Left ventricle myocardium inferior (tissue), 1 donor: ENCODE results near the gene KLKB1. TPM values are rescaled to one million over a fixed set of nuclear protein-coding genes. Genes with fewer than 3 reads are reported as not detected.
"Not testable (repeated sequence)": the region's sequence is repeated elsewhere in the genome, so short reads cannot be mapped to it uniquely, and the experiment has no call there.

Experiments used
- DNase-seq: peaks from one replicate; pipeline ENCODE4 v3.0.0-alpha.2; 2020
- H3K27ac ChIP-seq: fragments of 200-600 bp; replicated peaks from 2 replicates; pipeline ENCODE4 v1.8.0; 2021
- H3K27me3 ChIP-seq: fragments of 200-600 bp; 2 replicates; pipeline ENCODE4 v1.8.0; 2021; ENCODE audit warnings: low read depth
- H3K36me3 ChIP-seq: fragments of 200-600 bp; 2 replicates; pipeline ENCODE4 v1.8.0; 2021
- H3K4me1 ChIP-seq: fragments of 200-600 bp; 2 replicates; pipeline ENCODE4 v1.8.0; 2021
- H3K4me3 ChIP-seq: fragments of 200-600 bp; 2 replicates; pipeline ENCODE4 v1.8.0; 2021; ENCODE audit warnings: mild to moderate bottlenecking, moderate library complexity
- H3K9me3 ChIP-seq: fragments of 200-600 bp; replicated peaks from 2 replicates; pipeline ENCODE4 v1.8.0; 2021
- intact Hi-C: fragments of 100-400 bp; cut with micrococcal nuclease; formaldehyde crosslinking; loops from one replicate; pipeline ENCODE4 v1.11.0; 2022
- total RNA-seq: library from RNA; stranded (reverse); fragmentation: NEBNext Ultra II Directional; extraction: Animal tissue kit (Norgen Biotek cat#: 25700); gene quantifications from one replicate; pipeline ENCODE4 v1.2.1, GENCODE V29; 2021
- TF ChIP-seq, protein P1 (sequence below): fragments of 200-600 bp; IDR thresholded peaks from 2 replicates; pipeline ENCODE4 v1.8.0; 2021; ENCODE audit warnings: antibody characterized with exemption, mild to moderate bottlenecking, borderline replicate concordance
- donor health status: DM: no; HTN: yes; CAD: no; lungs with severe emphysema.

The KLKB1 gene
- total RNA-seq, 1 donor from 2014 or later, result 0.74 TPM

DNA sequence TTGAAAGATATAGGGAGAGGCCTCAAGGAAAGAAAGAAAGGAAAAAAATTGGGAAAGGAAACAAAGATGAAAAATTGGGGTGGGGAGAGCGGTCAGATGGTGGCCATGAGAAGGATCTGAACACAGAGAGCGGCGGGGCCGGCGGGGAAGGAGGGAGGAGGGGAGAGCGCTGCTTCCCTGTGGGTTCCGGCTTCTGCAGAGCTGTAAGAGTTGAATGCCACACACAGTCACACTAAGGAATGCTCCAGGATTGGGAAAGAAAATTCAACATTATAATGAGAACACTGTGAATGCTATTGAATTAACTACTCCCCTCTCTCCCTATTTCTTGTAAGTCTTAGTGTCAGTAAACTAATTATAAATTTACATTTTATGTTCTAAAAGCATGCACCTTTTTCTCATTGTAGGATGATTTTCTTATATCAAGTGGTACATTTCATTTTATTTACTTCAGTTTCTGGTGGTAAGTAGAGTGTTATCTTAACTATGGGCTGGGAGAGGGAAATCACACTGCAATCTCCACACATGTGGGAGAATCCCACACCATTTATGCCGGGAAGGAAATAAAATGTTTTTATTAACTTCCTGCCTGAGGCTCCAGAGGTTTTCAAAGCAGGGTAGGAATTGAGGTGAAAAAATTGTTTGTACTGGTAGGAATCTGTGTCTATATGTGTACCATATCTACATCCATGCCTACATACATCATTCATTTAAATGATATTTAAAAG, 39.6 kb downstream of the KLKB1 start:
- Histone ChIP-seq H3K27ac (no peak overlapping the region), H3K27me3 (peaks cover 16% of the 10 kb centered on the region), H3K36me3 (no peaks in the 10 kb centered on the region), H3K9me3 (no peaks in the 10 kb centered on the region), H3K4me3 (no peak overlapping the region), H3K4me1 (no peaks in the 10 kb centered on the region)
- intact Hi-C loops, result no loop called here
- TF ChIP-seq, protein P1, sequence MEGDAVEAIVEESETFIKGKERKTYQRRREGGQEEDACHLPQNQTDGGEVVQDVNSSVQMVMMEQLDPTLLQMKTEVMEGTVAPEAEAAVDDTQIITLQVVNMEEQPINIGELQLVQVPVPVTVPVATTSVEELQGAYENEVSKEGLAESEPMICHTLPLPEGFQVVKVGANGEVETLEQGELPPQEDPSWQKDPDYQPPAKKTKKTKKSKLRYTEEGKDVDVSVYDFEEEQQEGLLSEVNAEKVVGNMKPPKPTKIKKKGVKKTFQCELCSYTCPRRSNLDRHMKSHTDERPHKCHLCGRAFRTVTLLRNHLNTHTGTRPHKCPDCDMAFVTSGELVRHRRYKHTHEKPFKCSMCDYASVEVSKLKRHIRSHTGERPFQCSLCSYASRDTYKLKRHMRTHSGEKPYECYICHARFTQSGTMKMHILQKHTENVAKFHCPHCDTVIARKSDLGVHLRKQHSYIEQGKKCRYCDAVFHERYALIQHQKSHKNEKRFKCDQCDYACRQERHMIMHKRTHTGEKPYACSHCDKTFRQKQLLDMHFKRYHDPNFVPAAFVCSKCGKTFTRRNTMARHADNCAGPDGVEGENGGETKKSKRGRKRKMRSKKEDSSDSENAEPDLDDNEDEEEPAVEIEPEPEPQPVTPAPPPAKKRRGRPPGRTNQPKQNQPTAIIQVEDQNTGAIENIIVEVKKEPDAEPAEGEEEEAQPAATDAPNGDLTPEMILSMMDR, result no peak
- DNase-seq, result no peak

DNA sequence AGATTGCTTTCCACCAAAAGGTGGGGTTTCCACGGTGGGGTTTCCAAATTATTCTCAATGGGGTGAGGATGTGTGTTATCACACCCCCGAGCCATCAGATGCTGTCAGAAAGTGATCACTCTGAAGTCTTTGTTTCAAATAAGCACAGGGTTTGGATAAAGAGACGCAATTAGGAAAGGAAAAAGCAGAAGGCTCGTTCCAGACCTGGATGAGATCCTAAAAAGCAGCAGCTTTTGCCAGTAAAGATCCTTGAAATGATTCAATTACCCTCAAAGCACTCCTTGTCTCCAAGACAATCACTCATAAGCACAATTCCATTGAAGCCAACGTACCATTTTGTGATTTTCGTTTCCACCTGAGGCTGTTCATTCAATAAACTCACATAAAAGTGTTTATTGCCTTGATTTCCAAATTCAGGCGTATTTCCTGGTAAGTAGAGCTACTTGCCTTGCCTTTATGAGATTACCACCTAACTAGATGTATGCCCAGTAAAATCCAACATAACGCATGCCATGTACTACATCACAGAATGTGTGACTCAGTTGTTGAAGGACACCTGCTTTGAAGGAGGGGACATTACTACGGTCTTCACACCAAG, 43.9 kb downstream of the KLKB1 start:
- intact Hi-C loops, result no loop called here
- no peaks in the 10 kb centered on the region for H3K4me1 ChIP-seq
- no peak for DNase-seq

DNA sequence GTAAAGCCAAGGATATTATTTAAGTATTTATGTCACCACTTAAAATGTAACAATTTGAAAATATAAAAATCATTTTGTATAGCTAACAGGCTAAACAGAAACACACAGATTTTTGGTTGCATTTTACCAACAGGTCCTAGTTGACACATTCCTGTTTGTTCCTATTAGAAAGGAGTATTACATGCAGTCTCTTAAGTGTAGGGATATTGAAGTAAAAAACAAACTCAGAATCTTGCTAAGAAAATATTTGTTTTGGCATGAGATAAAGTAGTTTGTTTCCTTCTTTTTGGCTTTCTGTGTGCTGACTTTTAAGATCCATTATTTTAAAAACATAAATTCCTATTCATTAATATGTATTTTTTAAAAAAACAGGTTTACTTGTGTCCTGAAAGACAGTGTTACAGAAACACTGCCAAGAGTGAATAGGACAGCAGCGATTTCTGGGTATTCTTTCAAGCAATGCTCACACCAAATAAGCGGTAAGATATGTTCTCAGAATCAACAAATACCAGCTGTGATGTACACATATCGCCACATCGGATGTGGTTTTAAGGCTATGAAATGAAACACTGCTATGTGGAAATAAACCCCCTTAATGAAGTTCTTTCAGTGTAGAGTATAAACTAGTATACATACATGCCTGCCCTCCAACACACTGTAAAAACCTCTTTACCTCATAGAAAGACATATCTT, 45.5 kb downstream of the KLKB1 start:
- no peak overlapping the region for H3K4me3 ChIP-seq
- intact Hi-C loops, result no loop called here
- no peaks in the 10 kb centered on the region for H3K36me3 ChIP-seq
- H3K9me3 ChIP-seq, result no peaks in the 10 kb centered on the region
- H3K27me3 ChIP-seq, result peaks cover 16% of the 10 kb centered on the region
- no peak for DNase-seq
- no peaks in the 10 kb centered on the region for H3K4me1 ChIP-seq
- no peak overlapping the region for H3K27ac ChIP-seq
- TF ChIP-seq, protein P1, result no peak

More for the DNA sequence above, 43.9 kb downstream of the KLKB1 start:
- H3K9me3 ChIP-seq, result no peaks in the 10 kb centered on the region
- no peak overlapping the region for H3K27ac ChIP-seq
- TF ChIP-seq, protein P1, result no peak
- H3K36me3 ChIP-seq, result no peaks in the 10 kb centered on the region
- peaks cover 25% of the 10 kb centered on the region for H3K27me3 ChIP-seq
- no peak overlapping the region for H3K4me3 ChIP-seq

DNA sequence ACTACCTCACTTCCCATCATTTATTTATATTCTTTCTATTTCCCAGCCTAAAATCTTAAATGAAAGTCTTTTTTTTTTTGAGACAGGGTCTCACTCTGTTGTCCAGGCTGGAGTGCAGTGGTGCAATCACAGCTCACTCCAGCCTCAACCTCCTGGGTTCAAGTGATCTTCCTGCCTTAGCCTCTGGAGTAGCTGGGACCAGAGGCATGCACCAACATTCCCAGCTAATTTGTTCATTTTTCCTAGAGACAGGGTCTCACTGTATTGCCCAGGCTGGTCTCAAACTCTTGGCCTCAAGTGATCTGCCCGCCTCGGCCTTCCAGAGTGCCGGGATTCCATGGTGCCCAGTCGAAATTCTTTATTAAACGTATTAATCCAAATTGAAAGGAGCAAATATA, 46.1 kb downstream of the KLKB1 start:
- H3K27ac ChIP-seq, H3K36me3 ChIP-seq, H3K4me3 ChIP-seq, H3K9me3 ChIP-seq, intact Hi-C loops, H3K4me1 ChIP-seq, DNase-seq: not testable (repeated sequence)
- H3K27me3 ChIP-seq, result peaks cover 16% of the 10 kb centered on the region

DNA sequence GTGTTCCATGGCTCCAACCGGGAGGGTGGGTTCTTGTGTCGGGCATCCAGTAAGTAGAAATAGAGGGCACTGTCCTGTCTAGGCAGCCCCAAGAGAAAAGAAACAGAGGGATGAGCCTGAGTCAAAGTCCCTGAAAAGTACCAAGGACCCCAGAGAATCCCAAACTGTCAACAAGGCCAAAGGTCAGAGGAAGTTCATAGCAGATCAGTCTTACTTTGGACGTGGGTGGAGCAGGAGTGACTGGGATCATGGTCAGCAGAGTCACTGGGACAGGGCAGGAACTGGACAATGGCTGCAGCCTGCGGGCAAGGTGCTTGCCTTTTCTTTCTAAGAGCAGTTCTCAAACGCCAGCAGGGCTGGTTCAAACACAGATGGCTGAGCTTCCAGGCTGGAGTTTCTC, 56.0 kb downstream of the KLKB1 start:
- Histone ChIP-seq H3K27ac (no peak overlapping the region), H3K27me3 (peaks cover 17% of the 10 kb centered on the region), H3K4me3 (no peak overlapping the region), H3K9me3 (no peaks in the 10 kb centered on the region), H3K36me3 (no peaks in the 10 kb centered on the region), H3K4me1 (no peaks in the 10 kb centered on the region)
- no peak for DNase-seq
- intact Hi-C loops, result no loop called here
- TF ChIP-seq, protein P1, result no peak

DNA sequence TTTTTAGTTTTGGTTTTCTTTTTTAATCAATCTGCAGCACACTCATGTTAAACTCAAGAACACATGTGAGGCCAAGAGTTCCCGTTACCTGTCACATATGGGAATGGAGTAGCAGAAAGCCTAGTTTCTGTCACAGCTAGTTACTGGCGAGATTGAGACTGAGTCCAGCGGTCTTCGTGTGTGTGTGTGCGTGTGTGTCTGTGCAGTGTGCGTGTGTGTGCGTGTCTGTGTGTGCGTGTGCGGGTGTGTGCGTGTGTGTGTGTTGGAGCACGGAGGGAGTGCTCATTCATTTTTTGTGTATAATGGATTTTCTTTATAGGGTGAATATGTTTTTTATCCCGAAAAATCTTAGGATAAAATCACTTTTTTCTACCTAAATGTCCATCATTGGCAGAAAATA, 57.8 kb downstream of the KLKB1 start:
- Histone ChIP-seq H3K4me1 (no peaks in the 10 kb centered on the region), H3K27me3 (peaks cover 19% of the 10 kb centered on the region), H3K36me3 (no peaks in the 10 kb centered on the region), H3K27ac (no peak overlapping the region), H3K4me3 (no peak overlapping the region), H3K9me3 (no peaks in the 10 kb centered on the region)
- DNase-seq, result no peak
- intact Hi-C loops, result no loop called here
- TF ChIP-seq, protein P1, result no peak
